Choroid plexus epithelial cell (primary cell): Measurements from ENCODE around the gene SLC25A6.

ENCODE experiments used
- DNase-seq: peaks from one replicate; pipeline ENCODE4 v3.0.0-alpha.2; 2010; ENCODE audit warnings: low read depth
- H3K4me3 ChIP-seq: 2 replicates; pipeline ENCODE4 v1.5.1; 2011; ENCODE audit warnings: low read depth, mild to moderate bottlenecking, control low read depth, low read length, moderate library complexity
- TF ChIP-seq, protein P1 (sequence below): conservative IDR thresholded peaks from 2 replicates; pipeline ENCODE4 v1.5.1; 2011; ENCODE audit warnings: low read depth, mild to moderate bottlenecking, control low read depth, inconsistent platforms, low read length, moderate library complexity

Gene SLC25A6

DNA sequence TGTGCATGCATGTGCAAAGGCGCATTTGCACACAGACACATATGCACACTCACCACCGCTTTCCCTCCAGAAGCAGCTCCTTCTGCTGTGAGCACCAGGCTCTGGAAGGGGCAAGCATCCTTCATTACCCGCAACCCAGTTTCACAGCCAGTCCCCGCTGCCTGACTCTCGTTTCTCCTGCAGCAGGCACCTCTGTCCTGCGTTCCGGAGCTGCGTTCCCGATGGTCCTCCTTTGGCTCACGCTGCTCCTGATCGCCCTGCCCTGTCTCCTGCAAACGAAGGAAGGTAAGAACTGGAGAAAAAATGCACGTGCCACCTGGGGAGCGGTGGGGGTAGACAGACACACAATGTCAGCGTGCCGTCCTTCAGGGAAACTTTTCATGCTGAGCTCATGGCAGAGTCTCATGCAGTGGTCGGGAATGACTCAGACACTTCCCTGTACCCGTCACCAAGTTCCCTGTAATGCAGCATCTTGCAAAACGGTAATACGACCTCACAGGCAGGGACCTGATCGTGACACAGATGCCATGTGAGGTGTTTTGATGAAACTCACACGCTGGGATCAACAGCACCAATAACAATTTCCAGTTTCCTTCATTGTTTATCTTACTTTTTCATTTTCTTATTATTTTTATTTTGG lies 50.2 kb downstream of the SLC25A6 start:
- DNase-seq = no peak
- TF ChIP-seq, protein P1, sequence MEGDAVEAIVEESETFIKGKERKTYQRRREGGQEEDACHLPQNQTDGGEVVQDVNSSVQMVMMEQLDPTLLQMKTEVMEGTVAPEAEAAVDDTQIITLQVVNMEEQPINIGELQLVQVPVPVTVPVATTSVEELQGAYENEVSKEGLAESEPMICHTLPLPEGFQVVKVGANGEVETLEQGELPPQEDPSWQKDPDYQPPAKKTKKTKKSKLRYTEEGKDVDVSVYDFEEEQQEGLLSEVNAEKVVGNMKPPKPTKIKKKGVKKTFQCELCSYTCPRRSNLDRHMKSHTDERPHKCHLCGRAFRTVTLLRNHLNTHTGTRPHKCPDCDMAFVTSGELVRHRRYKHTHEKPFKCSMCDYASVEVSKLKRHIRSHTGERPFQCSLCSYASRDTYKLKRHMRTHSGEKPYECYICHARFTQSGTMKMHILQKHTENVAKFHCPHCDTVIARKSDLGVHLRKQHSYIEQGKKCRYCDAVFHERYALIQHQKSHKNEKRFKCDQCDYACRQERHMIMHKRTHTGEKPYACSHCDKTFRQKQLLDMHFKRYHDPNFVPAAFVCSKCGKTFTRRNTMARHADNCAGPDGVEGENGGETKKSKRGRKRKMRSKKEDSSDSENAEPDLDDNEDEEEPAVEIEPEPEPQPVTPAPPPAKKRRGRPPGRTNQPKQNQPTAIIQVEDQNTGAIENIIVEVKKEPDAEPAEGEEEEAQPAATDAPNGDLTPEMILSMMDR = no peak
- no peak overlapping the region for H3K4me3 ChIP-seq

DNA sequence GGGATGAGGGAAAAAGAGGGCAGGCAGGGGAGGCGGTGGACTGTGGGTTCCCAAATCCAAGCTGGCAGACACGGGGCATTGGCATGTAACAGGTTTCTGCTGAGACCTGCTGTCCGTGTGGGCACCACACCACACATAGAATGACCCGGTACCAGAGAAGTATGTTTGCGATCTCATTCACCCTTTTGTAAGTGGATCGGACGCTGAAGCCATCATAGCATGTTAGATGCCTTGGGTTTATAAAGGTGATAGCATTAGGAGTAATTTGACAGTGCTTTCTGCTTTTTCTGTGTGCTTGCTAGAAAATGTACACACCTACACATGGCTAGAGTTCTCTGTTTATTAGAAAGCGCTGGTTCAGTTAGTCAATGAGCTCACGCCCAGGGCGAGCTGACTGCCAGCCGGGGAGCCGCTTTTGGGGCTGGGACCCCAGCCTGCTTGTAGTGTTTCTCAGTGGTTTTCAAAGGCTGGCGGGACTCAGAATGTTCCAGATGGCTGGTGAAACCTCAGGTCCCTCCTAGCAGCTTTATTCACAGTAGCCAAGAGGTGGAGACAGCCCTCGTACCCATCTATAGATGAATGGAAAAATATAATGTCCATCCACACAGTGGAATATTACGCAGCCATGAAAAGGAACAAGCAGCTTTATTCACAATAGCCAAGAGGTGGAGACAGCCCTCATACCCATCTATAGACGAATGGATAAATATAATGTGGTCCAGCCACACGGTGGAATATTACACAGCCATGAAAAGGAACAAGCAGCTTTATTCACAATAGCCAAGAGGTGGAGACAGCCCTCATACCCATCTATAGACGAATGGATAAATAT lies 54.7 kb downstream of the SLC25A6 start:
- peak overlapping the region; percentile 29 for H3K4me3 ChIP-seq
- DNase-seq = no peak
- TF ChIP-seq, protein P1 = no peak

DNA sequence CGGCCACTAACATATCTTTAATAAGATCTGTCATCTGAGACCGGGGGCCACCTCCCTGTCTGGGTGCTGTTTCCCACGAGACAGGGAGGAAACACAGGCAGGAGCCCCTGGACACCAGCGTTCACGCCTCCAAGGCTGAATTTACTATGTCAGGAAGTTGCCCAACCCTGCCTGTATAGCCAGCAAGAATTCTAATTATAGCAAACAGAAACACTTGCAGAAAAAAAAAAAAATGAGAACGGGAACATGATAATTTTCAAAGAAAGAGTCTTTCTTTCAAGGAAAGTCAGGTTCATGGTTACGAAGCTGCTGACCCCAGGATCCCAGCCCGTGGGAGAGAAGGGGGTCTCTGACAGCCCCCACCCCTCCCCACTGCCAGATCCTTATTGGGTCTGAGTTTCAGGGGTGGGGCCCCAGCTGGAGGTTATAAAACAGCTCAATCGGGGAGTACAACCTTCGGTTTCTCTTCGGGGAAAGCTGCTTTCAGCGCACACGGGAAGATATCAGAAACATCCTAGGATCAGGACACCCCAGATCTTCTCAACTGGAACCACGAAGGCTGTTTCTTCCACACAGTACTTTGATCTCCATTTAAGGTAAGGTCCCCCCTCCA lies 55.5 kb downstream of the SLC25A6 start, which contains the start of gene IL3RA:
IL3RA (plus strand) TSS at position 455 of the 613 bp plus-strand sequence. CDS start 4,981 bp downstream, outside the sequence.
- TF ChIP-seq, protein P1 = no peak
- DNase-seq = peak; percentile 48
- peak within 1 kb of the TSS; percentile 29 for H3K4me3 ChIP-seq
